GM18861 (cell line): ENCODE measurements around the gene PDGFA.

Source experiments
- ATAC-seq: cut with Tn5 transposase; IDR thresholded peaks from one replicate; pipeline ENCODE4 v1.9.1; 2021; ENCODE audit not compliant: unreplicated experiment

Gene PDGFA

GRCh38 chr7:491958-492713 is 27.5 kb downstream of the PDGFA start:
- no peak for ATAC-seq

- no peak for ATAC-seq
These were observed 28.2 kb downstream of the PDGFA start for GRCh38 chr7:491292-491957.

GRCh38 chr7:490461-491291 is 29.0 kb downstream of the PDGFA start:
- ATAC-seq, result no peak

- no peak for ATAC-seq
These were observed 29.8 kb downstream of the PDGFA start for GRCh38 chr7:489876-490275.

- no peak for ATAC-seq
These were observed 33.4 kb downstream of the PDGFA start for GRCh38 chr7:486216-486743.

GRCh38 chr7:485188-486081 is 34.2 kb downstream of the PDGFA start:
- no peak for ATAC-seq

GRCh38 chr7:484356-485101 is 35.1 kb downstream of the PDGFA start:
- no peak for ATAC-seq

- no peak for ATAC-seq
These were observed 35.8 kb downstream of the PDGFA start for GRCh38 chr7:483656-484355.

GRCh38 chr7:482521-483083 is 37.0 kb downstream of the PDGFA start:
- no peak for ATAC-seq

- no peak for ATAC-seq
These were observed 38.3 kb downstream of the PDGFA start for GRCh38 chr7:481219-481930.

GRCh38 chr7:480531-481218 is 39.0 kb downstream of the PDGFA start:
- no peak for ATAC-seq

GRCh38 chr7:479948-480499 is 39.6 kb downstream of the PDGFA start:
- ATAC-seq, result no peak

- ATAC-seq, result no peak
These were observed 40.3 kb downstream of the PDGFA start for GRCh38 chr7:479115-479947.

- no peak for ATAC-seq
These were observed 41.9 kb downstream of the PDGFA start for GRCh38 chr7:477626-478220.

- no peak for ATAC-seq
These were observed 42.8 kb downstream of the PDGFA start for GRCh38 chr7:476736-477360.
